Measurements from ENCODE around the gene PDCD1LG2.

Gene PDCD1LG2

GRCh38 chr9:5532790-5533189 is 22.5 kb downstream of the PDCD1LG2 start:
- no peak for DNase-seq

- no peak for DNase-seq
Measured at GRCh38 chr9:5536684-5537083, 26.4 kb downstream of the PDCD1LG2 start.

- DNase-seq = no peak
Measured at GRCh38 chr9:5543875-5544702, 33.8 kb downstream of the PDCD1LG2 start.

GRCh38 chr9:5549658-5550650 is 39.6 kb downstream of the PDCD1LG2 start:
- no peak for DNase-seq

GRCh38 chr9:5551368-5552150 is 41.2 kb downstream of the PDCD1LG2 start:
- no peak for DNase-seq

GRCh38 chr9:5552301-5552700 is 42.0 kb downstream of the PDCD1LG2 start:
- no peak for DNase-seq

GRCh38 chr9:5553211-5553610 is 42.9 kb downstream of the PDCD1LG2 start:
- no peak for DNase-seq

- DNase-seq = no peak
Measured at GRCh38 chr9:5554254-5554653, 43.9 kb downstream of the PDCD1LG2 start.

GRCh38 chr9:5556101-5556705 is 45.9 kb downstream of the PDCD1LG2 start:
- no peak for DNase-seq

GRCh38 chr9:5557606-5558587 is 47.6 kb downstream of the PDCD1LG2 start:
- DNase-seq = peak; percentile 39

- DNase-seq = no peak
Measured at GRCh38 chr9:5559659-5560058, 49.3 kb downstream of the PDCD1LG2 start.

GRCh38 chr9:5560443-5561100 is 50.2 kb downstream of the PDCD1LG2 start:
- DNase-seq = no peak

GRCh38 chr9:5561828-5562488 is 51.6 kb downstream of the PDCD1LG2 start:
- DNase-seq = no peak

GRCh38 chr9:5562806-5563416 is 52.6 kb downstream of the PDCD1LG2 start:
- DNase-seq = no peak

GRCh38 chr9:5563417-5563815 is 53.1 kb downstream of the PDCD1LG2 start:
- no peak for DNase-seq

- DNase-seq = no peak
Measured at GRCh38 chr9:5563886-5564285, 53.6 kb downstream of the PDCD1LG2 start.

GRCh38 chr9:5566054-5566618 is 55.8 kb downstream of the PDCD1LG2 start:
- no peak for DNase-seq

GRCh38 chr9:5568868-5569267 is 58.5 kb downstream of the PDCD1LG2 start:
- DNase-seq = no peak

GRCh38 chr9:5569409-5569808 is 59.1 kb downstream of the PDCD1LG2 start:
- no peak for DNase-seq

Data from activated CD8-positive, alpha-beta memory T cell treated with anti-CD3 and anti-CD28 coated beads, Interleukin-2, amount 50 U/mL, for 4 hours (primary cell).